Type B pancreatic cell (in vitro differentiated cells): ENCODE data around the gene ZNF394. TPM values are rescaled to one million over a fixed set of nuclear protein-coding genes. Genes with fewer than 3 reads are reported as not detected.

Experiments used
- DNase-seq: peaks from one replicate; pipeline ENCODE4 v3.0.0; 2021; ENCODE audit warnings: mixed read lengths; ENCODE audit not compliant: unreplicated experiment; ENCODE audit errors: extremely low spot score
- H3K27ac Mint-ChIP-seq: 2 replicates; pipeline ENCODE4 v1.8.0; 2021; ENCODE audit warnings: mild to moderate bottlenecking, mixed read lengths
- H3K27me3 Mint-ChIP-seq: 2 replicates; pipeline ENCODE4 v1.8.0; 2021; ENCODE audit warnings: mixed read lengths
- H3K36me3 Mint-ChIP-seq: 2 replicates; pipeline ENCODE4 v1.8.0; 2021; ENCODE audit warnings: mixed read lengths
- H3K4me1 Mint-ChIP-seq: one replicate; pipeline ENCODE4 v1.8.0; 2021; ENCODE audit warnings: mixed read lengths; ENCODE audit not compliant: unreplicated experiment
- H3K4me3 Mint-ChIP-seq: 2 replicates; pipeline ENCODE4 v1.8.0; 2021; ENCODE audit warnings: mild to moderate bottlenecking, mixed read lengths
- H3K9me3 Mint-ChIP-seq: 2 replicates; pipeline ENCODE4 v1.8.0; 2021; ENCODE audit warnings: mixed read lengths
- total RNA-seq: library from RNA; stranded (reverse); gene quantifications from 2 replicates; pipeline ENCODE4 v1.2.1, GENCODE V29; 2021; ENCODE audit warnings: low replicate concordance
- TF ChIP-seq, protein P1 (sequence below): fragments of 200-600 bp; sonication (generic); conservative IDR thresholded peaks from 2 replicates; pipeline ENCODE4 v1.5.0; 2021; ENCODE audit warnings: antibody characterized with exemption, mild to moderate bottlenecking

The ZNF394 gene
- total RNA-seq, 1 donor from 2014 or later = 24.3 TPM

GRCh38 chr7:99540542-99540941 lies 40.5 kb upstream of the ZNF394 start:
- peaks cover 20% of the 10 kb centered on the region for H3K36me3 Mint-ChIP-seq
- no peak overlapping the region for H3K27ac Mint-ChIP-seq
- H3K27me3 Mint-ChIP-seq = no peaks in the 10 kb centered on the region
- no peak for DNase-seq
- peaks cover 5% of the 10 kb centered on the region for H3K9me3 Mint-ChIP-seq
- H3K4me3 Mint-ChIP-seq = no peak overlapping the region
- TF ChIP-seq, protein P1, sequence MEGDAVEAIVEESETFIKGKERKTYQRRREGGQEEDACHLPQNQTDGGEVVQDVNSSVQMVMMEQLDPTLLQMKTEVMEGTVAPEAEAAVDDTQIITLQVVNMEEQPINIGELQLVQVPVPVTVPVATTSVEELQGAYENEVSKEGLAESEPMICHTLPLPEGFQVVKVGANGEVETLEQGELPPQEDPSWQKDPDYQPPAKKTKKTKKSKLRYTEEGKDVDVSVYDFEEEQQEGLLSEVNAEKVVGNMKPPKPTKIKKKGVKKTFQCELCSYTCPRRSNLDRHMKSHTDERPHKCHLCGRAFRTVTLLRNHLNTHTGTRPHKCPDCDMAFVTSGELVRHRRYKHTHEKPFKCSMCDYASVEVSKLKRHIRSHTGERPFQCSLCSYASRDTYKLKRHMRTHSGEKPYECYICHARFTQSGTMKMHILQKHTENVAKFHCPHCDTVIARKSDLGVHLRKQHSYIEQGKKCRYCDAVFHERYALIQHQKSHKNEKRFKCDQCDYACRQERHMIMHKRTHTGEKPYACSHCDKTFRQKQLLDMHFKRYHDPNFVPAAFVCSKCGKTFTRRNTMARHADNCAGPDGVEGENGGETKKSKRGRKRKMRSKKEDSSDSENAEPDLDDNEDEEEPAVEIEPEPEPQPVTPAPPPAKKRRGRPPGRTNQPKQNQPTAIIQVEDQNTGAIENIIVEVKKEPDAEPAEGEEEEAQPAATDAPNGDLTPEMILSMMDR = no peak
- no peaks in the 10 kb centered on the region for H3K4me1 Mint-ChIP-seq

DNA sequence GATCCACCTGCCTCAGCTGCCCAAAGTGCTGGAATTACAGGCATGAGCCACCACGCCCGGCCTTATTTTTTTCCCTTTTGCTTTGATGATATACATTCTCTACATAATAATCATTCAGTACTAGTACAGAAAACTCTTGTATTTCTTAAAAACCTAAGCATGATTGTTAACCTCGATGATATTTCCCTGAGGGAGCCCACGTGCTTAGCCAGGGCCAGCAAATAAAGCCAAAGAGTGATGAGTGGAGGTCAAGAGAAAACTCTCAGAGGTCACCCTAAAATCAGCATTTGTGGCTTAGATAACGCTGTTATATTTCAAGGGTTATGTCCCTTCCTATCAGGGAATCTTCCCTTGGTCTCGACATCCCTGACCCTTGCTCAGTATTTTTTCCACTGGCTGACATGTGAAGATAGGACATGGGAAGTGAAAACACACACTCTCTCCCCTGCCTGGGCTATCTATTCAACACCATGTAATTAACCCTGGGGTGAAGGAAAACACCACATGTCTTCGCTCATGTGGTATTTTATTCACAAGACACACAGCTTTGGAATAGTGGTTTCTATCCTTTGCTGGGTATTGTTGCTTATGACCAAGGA lies 39.2 kb upstream of the ZNF394 start:
- DNase-seq = no peak
- no peaks in the 10 kb centered on the region for H3K27me3 Mint-ChIP-seq
- H3K36me3 Mint-ChIP-seq = peaks cover 19% of the 10 kb centered on the region
- no peak overlapping the region for H3K27ac Mint-ChIP-seq
- TF ChIP-seq, protein P1 = no peak
- peaks cover 5% of the 10 kb centered on the region for H3K9me3 Mint-ChIP-seq
- no peak overlapping the region for H3K4me3 Mint-ChIP-seq
- no peaks in the 10 kb centered on the region for H3K4me1 Mint-ChIP-seq

DNA sequence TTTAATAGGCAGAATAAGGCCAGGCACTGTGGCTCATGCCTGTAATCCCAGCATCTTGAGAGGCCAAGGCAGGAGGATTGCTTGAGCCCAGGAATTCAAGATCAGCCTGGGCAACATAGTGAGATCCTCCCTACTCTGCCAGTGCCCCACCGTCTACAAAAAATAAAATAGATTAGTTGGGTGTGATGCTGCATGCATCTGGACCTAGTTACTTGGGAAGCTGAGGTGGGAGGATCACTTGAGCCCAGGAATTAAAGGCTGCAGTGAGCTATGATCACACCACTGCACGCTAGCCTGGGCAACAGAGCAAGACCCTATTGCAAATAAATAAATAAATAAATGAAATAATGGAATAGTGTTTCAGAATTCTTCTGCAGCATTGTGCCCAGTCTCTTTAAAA lies 35.6 kb upstream of the ZNF394 start:
- TF ChIP-seq, protein P1 = no peak
- H3K27ac Mint-ChIP-seq = no peak overlapping the region
- H3K9me3 Mint-ChIP-seq = peaks cover 5% of the 10 kb centered on the region
- peaks cover 41% of the 10 kb centered on the region for H3K36me3 Mint-ChIP-seq
- no peak overlapping the region for H3K4me3 Mint-ChIP-seq
- H3K27me3 Mint-ChIP-seq = no peaks in the 10 kb centered on the region
- H3K4me1 Mint-ChIP-seq = no peaks in the 10 kb centered on the region
- DNase-seq = no peak

- Mint-ChIP-seq H3K36me3 (peaks cover 73% of the 10 kb centered on the region), H3K9me3 (peaks cover 5% of the 10 kb centered on the region), H3K27ac (no peak overlapping the region), H3K4me1 (no peaks in the 10 kb centered on the region), H3K4me3 (no peak overlapping the region), H3K27me3 (no peaks in the 10 kb centered on the region)
- no peak for DNase-seq
- TF ChIP-seq, protein P1 = no peak
These were observed 31.3 kb upstream of the ZNF394 start for GRCh38 chr7:99531354-99531765.

DNA sequence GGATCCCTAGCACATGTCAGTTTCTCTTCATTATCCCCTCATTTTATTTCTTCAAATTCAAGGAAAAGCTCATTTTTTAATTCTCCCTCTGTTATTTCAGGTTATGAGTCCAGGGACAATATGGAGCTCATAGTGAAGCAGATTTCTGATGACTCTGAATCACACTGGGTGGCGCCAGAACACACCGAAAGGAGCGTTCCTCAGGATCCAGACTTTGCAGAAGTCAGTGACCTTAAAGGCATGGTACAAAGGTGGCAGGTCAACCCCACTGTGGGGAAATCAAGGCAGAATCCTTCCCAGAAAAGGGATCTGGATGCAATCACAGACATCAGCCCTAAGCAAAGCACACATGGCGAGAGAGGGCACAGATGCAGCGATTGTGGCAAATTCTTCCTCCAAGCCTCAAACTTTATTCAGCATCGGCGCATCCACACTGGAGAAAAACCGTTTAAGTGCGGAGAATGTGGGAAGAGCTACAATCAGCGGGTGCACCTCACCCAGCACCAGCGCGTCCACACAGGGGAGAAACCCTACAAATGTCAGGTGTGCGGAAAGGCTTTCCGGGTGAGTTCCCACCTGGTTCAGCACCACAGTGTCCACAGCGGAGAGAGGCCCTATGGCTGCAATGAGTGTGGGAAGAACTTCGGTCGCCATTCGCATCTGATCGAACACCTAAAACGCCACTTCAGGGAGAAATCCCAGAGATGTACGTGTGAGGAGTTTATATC lies 25.8 kb upstream of the ZNF394 start:
- H3K27ac Mint-ChIP-seq = no peak overlapping the region
- TF ChIP-seq, protein P1 = peak; percentile 44
- H3K9me3 Mint-ChIP-seq = no peaks in the 10 kb centered on the region
- no peak for DNase-seq
- H3K36me3 Mint-ChIP-seq = peaks cover 52% of the 10 kb centered on the region
- no peaks in the 10 kb centered on the region for H3K4me1 Mint-ChIP-seq
- H3K27me3 Mint-ChIP-seq = no peaks in the 10 kb centered on the region
- H3K4me3 Mint-ChIP-seq = no peak overlapping the region
